ENCODE results near the gene CTDP1.

GRCh38 chr18:79769698-79770500 is 90.3 kb downstream of the CTDP1 start:
- TF ChIP-seq CTCF (conservative IDR thresholded peaks at IDR 0.05; ENCODE audit: low read depth, low read length) (no peak), EZH2 (IDR thresholded peaks at IDR 0.05; ENCODE audit: borderline replicate concordance, low read depth, low read length, poor library complexity, severe bottlenecking) (no peak)

Data from A673 (cell line).